Activated CD4-positive, alpha-beta T cell treated with anti-CD3 and anti-CD28 coated beads, Interleukin-2, amount 50 U/mL, for 4 hours (primary cell): Measurements from ENCODE around the gene CUTA.
A peak's percentile ranks its signal among the peaks of the same experiment; 100 is the strongest.

Experiments
- DNase-seq, 2 experiments: peaks; one replicate each; pipeline ENCODE4 v3.0.0-alpha.2; 2020

CUTA gene

DNA sequence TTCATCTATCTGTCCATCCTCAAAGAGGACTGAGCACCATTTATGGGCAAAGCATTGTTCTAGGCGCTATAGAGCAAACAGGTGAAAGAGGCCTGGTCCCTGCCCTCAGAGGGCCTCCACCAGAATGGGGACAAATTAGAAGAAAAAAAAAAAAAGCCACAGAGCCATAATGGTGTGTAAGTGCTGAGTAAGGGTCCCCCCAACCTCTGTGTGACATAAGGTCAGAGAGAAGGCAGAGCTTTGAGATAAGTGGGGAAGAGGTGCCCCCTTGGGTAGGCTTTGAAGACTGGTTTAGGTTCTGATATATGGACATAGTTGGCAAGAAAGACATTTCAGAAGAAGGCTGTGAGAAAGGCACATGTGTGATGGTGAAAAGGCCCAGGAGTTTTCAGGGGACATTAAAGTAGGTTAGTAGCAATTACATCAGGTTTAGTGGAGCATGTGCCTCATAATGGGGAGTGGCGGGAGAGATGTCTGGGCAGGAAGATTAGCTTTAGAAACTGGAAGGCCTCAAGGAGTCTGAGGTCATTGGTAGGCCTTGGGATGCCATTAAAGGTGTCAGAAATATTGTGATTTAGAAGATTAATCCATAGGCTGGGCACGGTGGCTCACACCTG, 21.2 kb upstream of the CUTA start:
- no peak for DNase-seq

DNA sequence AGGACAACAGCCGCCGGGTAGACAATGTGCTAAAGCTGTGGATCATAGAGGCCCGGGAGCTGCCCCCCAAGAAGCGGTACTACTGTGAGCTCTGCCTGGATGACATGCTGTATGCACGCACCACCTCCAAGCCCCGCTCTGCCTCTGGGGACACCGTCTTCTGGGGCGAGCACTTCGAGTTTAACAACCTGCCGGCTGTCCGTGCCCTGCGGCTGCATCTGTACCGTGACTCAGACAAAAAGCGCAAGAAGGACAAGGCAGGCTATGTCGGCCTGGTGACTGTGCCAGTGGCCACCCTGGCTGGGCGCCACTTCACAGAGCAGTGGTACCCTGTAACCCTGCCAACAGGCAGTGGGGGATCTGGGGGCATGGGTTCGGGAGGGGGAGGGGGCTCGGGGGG, 19.8 kb upstream of the CUTA start:
- DNase-seq = no peak

DNA sequence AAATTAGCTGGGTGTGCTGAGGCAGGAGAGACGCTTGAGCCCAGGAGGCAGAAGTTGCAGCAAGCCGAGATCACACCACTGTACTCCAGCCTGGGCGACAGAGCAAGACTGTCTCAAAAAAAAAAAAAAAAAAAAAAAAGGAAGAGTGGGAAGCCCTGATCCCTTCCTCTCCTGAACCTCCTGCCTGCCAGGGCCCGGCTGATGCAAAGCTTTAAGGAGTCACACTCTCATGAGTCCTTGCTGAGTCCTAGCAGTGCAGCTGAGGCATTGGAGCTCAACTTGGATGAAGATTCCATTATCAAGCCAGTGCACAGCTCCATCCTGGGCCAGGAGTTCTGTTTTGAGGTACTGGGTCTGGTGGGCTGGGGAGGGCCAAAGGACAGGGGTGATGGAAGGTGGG, 17.1 kb upstream of the CUTA start:
- no peak for DNase-seq

DNA sequence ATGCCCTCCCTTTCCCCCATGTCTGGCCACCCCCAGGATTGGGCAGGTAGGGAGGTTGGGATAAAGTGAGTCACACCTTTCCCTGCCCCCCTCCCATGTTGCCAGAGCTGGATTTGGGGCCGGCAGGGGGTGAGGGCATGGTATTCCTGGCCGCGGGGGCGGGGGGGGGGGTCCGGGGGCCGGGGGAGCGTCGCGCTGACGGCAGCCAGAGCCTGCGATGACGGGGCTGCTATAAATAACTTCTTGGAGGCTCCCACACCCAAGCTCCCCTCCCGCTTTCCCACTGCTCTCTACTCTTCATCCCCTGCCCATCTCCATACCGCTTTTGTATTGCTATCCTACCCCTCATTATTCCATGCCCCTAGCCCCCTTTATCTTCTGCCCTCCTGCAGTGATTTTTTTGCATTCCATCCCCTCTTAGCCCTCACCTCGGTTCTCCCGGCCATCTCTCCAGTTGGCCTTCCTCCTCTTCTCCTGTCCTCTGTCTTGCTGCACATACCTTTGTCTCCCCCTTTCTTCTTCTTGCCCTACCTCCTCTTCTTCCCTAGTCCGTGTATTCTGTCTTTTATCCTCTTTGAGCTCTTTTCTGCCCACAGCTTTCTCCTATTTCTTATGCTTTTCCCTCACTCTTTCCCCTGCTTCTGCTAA, 15.8 kb upstream of the CUTA start:
- no peak for DNase-seq

DNA sequence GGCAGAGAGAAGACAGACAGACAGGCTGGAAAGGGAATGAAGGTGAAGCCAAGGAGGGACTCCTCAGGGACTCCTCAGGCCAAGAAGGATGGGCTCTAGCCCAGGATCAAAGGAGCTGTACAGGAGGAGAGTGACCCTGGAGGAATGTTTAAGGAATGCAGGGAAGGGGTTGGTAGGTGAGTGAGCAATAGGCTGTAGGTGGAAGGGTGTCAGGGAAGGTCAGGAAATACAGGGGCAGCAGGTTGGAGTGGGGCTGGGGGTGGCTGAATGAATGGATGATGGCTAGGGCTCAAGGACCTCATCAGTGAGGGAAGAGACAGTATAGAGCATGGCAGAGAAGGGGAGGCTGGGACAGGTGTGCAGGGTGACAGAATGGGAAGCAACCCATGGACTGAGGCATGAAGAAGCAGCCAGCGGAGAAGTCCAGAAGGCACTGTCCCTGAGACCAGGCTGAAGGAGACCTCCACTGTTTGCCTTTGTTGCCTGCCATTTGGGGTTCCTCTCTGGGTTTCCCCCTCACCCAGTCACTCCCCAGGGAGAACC, 15.2 kb upstream of the CUTA start:
- DNase-seq = no peak

DNA sequence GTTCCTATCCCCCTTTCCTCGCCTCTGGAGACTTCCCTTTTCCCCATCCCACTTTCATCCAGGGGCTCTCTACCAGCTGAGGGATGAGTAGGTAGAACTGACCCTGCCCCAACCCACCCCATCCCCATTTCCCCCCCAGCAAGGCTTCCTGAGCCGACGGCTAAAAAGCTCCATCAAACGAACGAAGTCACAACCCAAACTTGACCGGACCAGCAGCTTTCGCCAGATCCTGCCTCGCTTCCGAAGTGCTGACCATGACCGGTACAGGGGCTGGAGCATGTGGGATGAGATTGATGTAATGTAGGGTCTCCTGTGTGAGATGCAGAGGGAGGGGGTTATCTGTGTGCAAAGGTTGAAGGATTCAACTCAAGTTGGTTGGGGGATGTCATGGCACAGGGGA, 14.6 kb upstream of the CUTA start:
- DNase-seq = no peak

DNA sequence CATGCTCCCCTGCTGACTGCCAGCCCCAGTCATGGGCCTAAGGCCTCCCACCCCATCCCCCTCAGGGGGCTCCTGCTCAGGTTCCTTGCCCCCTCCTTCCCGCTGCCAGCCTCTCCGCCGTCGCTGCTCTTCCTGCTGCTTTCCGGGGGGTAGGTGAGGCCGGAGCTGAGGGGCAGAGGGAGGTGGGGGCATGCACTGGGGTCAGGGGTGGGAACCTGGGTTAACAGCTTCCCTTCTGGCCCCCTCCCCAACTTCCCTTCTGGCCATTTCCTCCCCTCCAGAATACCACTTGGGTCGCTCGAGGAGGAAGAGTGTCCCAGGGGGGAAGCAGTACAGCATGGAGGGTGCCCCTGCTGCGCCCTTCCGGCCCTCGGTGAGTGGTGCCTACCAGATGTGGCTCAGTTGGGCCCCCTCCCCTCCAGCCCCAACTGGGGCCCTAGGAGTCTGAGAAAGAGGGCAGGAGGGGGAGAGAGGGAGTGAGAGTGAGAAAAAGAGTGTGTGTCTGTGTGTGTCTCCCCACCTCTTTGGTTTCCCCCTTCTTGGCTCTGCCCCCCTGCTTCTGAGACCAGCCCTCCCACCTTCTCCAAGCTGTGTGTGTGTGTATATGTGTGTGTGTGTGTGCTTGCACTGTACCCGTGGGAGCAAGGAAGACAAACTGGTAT, 14.1 kb upstream of the CUTA start:
- DNase-seq = no peak

DNA sequence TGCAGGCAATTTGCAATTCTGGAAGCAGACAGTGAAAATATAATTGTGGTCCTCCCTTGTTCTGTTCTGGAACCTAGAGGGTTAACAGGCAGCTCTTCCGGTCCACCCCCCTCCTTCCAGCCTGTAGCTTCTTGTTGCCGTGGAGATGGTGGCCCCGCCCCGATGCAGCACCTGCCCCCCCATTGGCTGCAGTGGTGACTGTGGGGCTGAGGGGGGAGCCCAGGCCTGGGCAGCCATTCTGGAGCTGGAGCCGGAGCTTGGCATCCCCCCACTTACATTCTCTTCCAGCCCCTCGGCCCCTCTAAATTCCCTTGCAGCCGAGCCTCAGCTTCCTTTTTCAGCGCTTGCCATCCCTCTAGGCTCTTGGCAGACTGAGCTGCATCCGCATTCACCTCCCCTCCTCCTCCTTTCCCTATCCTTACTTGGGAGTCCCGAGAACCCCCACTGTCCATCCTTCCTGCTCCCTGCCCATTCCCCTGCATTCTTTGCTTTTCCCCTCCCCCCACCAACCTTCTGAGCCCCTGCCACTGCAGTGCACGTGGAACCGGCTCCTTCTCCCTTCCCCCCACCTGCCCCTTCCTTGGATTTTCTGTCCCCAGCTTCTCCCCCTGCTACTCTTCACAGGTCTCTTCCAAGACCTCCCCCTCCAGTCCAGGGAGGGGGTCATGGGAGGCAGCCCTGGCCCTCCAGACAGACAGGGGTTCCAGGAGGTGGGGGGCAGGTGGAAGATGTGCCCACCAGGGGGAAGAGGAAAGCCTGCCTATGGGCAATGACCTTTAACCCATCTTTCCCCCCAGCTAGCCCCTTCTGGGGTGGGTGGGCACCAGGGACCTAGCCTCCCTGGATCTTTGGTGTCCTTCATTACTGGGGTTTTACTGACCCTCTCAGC, 13.3 kb upstream of the CUTA start:
- peak; percentile 71 for DNase-seq

DNA sequence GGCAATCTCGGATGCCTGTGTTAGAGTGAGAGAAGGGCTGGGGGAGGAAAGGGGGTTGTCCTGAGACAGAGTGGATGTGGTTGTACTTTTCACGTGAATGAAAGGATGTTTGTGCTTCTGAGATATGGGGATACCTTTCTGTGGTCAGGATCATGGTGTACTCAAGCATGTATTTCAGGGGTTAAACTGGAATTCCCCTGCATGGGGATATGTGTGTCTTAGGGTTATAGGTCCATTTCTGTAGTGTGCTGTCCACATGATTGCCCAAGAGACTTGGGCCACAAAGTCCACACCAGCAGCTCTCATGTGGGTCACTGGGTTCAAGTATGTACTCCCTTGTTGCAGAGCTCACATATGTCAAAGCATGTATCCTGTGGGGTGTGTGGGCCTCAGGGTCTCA, 12.4 kb upstream of the CUTA start:
- no peak for DNase-seq

DNA sequence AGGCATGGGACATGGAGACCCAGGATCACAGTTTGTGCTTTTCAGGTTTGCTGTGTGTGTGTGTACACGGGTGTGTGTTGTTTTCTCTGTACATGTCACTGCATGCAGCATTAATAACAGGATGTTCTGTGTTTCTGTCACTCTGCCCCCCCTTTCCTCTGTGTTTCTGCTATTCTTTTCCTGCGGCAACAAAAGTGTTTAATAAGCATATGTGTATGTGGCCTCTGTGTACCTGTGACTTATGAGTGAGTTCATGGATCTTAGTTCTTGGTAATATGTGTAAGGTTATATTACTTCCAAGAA, 11.8 kb upstream of the CUTA start:
- DNase-seq = no peak

DNA sequence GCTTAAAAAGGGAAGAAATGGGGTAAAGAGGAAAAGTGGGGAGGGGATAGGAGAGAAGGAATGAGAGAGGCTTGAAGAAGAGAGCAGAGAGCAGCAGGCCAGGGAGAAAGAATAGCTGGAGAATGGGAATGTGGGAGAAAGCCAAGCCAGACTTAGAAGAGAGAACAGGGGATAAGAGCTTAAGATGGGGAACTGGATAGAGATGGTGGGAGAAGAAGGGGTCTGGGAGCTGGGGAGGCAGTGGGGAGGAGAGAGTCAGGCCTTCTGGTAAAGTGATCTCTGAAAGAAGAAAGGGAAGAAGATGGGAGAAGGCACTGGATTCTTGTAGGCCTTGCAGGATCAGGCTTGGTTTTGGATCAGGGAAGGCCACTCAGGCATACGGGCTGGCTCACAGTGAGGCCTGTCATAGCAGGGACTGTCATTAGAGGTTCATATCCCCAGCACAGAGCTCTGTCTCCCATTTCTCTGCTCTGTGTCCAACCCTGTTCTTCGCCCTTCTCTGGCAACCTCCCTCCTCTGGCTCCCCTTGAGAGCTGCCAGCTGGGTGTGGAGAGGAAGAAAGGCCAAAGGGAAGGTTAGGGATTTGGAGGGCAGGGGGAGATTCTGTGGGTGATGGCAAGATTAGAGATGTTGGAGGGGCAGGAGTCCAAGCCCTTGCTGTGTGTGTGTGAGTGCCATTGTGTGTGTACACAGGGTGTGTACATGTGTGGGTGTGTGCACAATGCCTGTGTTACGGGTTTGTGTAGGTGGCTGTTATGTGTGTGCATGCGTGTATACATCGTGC, 11.3 kb upstream of the CUTA start:
- no peak for DNase-seq

DNA sequence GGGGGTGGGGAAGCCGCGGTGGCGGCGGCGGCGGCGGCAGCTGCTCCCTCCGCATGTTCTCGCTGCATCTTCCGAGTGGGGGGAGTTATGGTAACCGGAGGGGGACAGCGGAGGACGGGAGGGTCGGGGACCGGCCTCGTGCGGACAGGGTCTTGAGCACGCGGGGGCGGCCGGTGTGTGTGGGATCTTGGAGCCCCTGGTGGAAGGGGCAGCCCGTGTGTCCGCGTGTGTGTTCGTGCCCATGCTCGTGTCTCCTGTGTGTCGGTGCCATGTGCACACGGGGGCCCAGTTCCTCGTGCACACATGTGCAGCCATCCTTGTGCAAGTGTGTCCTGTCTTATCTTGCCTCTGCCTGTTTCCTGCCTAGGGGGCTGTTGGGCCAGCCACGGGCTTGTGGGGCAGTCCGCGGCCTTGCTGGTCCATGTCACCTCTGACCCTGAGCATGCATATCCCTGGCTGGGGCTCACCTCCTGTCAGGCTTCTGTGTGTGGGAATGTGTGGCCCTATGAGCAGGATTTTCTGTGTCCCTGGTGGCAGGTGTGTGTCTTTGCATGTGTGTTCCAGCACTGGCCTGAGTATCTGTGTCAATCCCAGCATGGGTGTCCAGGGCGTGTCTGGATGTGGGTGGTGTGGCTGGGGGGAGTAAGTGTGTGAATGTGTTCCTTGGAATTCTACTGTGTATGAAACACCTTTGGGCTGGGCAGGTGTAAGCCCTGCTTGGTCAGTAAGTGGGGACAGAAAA, 10.5 kb upstream of the CUTA start:
- peak in 1 of 2 experiments; percentile 19 for DNase-seq

DNA sequence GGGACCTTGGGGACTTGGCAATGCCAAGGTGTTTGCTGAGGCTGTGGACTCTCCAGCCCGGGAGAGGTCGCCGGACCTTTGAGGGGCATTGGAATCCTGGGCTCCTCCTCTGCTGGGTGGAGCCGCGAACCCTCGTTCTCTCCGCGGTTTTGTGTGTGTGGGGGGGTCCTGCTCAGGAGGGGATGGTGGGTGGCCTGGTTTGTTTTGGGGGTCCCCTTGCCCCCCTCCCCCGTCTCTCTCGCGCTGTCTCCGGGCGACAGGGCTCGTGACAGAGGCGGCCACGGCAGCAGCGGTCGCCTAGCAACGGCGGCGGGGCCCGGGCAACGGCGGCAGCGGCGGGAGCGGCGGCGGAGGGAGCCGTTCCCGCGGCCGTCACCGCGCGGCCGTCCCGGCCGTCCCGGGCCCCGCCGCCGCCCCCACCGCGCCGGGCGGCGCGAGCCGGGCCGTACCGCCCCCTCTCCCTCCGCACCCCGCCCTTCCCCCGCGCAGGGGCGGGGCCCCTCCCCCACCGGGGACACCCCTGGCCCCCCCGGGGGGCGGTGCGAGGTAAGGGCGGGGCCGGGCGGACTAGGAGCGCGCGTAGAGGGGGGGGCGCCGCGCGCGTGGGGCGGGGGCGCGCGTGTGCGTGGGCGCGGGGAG, 9.8 kb upstream of the CUTA start:
- DNase-seq = peak; percentile 42 to 47

DNA sequence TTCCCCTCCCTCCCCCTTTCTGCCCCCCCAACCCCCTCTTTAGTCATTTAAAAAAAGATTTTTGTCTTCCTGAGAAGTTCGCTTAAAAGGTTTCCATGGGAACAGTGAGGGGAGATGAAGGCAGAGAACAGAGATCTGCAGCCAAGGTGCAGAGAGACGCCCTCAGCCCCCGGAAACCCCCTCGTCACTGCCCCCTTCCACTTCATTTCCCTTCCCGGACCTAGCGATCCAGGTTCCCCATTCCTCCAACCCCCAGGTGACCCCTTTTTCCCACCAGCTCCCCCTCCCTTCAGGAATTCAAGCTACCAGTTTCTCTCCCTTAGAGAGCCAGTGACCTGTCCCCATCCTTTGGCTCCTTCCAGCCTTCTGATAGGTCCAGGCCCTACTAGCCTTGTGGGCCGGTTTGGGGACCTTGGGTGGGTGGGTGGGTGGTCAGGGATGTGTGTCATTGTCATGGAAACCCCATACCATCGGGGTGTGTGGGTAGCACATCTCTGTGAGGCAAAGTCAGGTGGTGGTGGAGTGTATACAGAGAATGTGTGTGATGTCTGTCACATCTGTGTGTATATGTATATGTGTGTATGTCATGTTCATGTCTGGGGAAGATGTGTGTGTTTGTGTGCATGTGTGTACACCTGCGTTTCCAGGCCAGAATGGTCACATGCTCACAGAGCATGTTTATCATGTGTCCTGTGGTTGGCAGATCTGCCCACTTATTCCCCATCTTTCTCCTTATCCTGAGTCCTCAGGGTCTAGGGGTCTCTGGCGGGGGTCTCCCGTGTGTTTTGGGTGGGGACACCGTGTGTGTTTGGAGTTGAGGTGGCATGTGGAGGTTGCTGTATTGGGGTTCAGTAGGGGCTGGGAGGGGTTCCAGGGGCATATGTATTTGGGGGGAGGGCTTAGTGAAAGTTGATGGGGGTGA, 8.9 kb upstream of the CUTA start:
- DNase-seq = peak in 1 of 2 experiments; percentile 23

DNA sequence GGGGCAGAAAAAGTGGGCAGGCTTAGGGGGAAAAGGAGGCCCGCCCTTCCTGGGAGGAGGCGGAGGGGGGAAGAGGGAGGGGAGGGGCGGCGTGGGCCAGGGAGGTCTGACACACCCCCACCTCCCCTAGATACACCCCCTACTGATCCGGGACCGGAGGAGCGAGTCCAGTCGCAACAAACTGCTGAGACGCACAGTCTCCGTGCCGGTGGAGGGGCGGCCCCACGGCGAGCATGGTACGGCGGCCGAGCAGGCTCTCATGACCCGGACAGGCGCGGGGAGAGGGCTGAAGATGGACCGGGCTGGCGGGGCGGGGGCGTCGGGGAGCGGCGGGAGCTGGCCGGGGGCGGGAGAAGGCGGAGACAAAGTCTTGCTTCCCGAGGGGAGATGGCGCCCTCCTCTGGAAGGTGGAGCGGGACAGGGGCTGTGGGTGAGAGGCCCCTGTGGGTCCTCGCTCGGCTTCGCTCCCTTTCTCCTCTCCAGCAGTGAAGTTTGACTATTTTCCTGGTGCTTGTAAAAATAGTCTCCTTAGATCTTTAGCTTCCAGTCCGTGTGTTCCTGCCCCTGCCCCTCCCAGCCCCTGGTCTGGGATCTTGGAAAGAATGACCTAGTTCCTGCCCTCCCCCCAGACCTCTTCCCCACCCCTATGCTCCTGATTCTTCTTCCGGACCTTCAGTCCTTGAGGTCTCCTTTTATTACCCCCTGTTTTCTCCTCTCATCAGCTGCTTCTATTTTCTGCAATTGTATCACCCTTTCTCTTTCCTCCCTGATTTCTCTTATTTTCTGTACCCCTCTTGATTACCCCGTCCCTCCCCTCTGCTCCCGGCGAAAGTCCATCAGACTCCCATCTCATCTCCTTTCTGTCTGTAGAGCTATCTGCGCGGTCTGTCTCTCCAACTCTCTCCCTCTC, 8.0 kb upstream of the CUTA start:
- DNase-seq = peak; percentile 79 to 81

DNA sequence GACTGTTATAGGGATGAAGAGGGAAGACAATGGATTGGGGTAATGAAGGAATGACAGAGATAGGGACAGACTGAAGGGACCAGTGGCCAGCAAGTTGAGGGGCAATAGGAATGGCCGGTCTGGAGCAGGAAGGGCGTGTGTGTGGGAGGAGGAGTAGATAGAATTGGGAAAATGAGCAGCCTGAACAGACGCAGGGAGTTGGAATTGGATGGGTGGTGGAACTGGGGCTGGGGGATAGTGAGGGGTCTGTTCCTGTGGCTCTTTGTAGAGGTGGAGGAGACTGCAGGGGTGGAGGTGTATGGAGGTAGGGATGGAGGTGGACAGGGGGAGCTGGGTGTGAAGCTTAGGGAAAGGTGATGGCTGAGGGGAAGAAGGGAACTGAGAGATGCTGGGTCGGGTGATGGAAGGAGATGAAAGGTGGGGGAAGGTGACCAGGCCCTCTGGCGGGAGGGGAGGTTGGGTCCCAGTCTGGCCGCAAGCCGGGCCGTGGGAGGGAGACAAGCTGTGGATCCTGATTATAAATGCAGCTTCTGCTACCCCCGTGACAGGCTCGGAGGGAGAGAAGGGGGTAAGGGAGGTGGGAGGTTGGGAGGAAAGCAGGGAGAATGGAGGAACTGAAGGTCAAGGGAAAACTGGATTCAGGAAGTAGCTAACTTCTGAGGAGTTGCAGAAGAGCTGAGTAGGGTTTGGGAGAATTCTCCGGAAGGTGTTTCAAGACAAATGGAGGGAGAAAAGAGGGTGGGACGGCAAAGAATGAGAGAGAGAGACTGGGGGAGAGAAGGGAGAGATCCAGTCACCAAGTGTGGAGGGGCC, 7.2 kb upstream of the CUTA start:
- no peak for DNase-seq

DNA sequence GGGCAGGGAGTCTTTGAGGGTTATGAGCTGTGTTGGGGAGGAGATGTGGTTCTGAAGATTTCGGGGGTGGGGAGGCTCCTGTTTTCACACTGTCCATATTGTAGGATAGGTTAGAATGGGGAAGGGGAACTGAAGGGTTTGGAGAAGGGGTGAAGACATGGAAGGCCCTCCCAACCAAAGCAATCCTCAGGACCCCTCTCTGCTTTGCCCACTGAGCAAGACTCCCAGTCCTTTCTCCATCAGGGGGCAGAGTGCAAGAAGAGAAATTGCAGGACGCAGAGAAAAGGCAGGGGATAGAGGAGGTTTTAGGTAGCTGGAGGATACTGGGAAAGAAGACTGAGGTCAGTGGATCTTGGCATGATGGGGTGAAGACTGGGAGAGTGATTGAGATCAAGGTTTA, 5.9 kb upstream of the CUTA start:
- no peak for DNase-seq

DNA sequence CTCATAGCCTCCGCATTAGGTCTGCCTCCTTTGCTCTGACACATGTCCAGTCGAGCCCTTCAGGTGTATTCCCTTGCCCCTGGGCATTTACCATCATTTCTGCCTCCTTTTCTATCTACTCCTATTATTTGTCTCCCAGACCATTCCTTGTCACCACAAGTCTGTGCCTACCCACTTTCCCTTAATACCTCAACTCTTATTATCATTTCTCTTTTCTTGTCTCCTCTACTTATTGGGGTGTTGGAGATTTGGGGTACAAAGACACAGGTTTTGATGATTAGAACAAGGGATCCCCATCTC, 3.4 kb upstream of the CUTA start:
- no peak for DNase-seq
